ENCODE results near the gene POF1B. TPM values are rescaled to one million over a fixed set of nuclear protein-coding genes. Genes with fewer than 3 reads are reported as not detected.

Gene POF1B, protein sequence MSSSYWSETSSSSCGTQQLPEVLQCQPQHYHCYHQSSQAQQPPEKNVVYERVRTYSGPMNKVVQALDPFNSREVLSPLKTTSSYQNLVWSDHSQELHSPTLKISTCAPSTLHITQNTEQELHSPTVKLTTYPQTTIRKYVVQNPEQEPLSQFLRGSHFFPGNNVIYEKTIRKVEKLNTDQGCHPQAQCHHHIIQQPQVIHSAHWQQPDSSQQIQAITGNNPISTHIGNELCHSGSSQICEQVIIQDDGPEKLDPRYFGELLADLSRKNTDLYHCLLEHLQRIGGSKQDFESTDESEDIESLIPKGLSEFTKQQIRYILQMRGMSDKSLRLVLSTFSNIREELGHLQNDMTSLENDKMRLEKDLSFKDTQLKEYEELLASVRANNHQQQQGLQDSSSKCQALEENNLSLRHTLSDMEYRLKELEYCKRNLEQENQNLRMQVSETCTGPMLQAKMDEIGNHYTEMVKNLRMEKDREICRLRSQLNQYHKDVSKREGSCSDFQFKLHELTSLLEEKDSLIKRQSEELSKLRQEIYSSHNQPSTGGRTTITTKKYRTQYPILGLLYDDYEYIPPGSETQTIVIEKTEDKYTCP
- total RNA-seq: 1 to 10 TPM in 1 of 4 donors, under 1 TPM in 3; 0.16 to 2.4 (median 0.73) TPM

- Histone ChIP-seq H3K9me3 (no peaks in the 10 kb centered on the region), H3K4me3 (no peak within 1 kb of the TSS), H3K4me1 (no peaks in the 10 kb centered on the region), H3K27me3 (no peaks in the 10 kb centered on the region), H3K27ac (no peak within 1 kb of the TSS), H3K36me3 (no peaks in the 10 kb centered on the region)
- ATAC-seq: no peak
- WGBS, 2 donors (ENCODE audit: low coverage in 1 of 2): 61 to 66% methylated on average over 3 to 7 of the region's 12 CpGs
- TF ChIP-seq POLR2A (IDR thresholded peaks at IDR 0.05) (no peak), POLR2AphosphoS5 (IDR thresholded peaks at IDR 0.05) (no peak), EP300 (IDR thresholded peaks at IDR 0.05) (no peak)
- TF ChIP-seq, protein P1, sequence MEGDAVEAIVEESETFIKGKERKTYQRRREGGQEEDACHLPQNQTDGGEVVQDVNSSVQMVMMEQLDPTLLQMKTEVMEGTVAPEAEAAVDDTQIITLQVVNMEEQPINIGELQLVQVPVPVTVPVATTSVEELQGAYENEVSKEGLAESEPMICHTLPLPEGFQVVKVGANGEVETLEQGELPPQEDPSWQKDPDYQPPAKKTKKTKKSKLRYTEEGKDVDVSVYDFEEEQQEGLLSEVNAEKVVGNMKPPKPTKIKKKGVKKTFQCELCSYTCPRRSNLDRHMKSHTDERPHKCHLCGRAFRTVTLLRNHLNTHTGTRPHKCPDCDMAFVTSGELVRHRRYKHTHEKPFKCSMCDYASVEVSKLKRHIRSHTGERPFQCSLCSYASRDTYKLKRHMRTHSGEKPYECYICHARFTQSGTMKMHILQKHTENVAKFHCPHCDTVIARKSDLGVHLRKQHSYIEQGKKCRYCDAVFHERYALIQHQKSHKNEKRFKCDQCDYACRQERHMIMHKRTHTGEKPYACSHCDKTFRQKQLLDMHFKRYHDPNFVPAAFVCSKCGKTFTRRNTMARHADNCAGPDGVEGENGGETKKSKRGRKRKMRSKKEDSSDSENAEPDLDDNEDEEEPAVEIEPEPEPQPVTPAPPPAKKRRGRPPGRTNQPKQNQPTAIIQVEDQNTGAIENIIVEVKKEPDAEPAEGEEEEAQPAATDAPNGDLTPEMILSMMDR (IDR thresholded peaks at IDR 0.05): no peak
These were observed at the start of gene POF1B for GRCh38 chrX:85379174-85379907. Gene POF1B, minus strand, starts transcription at chrX:85379665. Its CDS starts 211 bp downstream, at chrX:85379454.

DNA sequence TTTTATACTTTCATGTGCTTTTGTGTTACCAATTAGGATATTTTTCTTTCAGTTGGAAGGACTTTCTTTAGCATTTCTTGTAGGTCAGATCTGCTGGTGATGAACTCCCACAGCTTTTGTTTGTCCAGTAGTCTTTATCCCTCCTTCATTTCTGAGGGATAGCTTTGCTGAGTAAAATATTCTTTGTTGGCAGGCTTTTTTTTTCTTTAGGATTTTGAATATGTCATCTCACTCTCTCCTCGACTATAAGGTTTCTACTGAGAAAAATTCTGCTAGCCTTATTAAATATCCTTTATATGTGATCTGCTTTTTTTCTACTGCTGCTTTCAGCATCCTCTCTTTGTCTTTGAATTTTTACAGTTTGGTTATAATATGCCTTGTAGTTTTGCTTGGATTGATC, 49.6 kb upstream of the POF1B start:
- Histone ChIP-seq H3K27me3 (no peaks in the 10 kb centered on the region), H3K9me3 (no peaks in the 10 kb centered on the region), H3K4me1 (no peaks in the 10 kb centered on the region), H3K36me3 (no peaks in the 10 kb centered on the region), H3K27ac (no peak overlapping the region), H3K4me3 (no peak overlapping the region)
- 90% methylated on average over 1 of the region's 1 CpG; no CpG with 5 or more reads in 1 of the 2 donors for WGBS, 2 donors (ENCODE audit: low coverage in 1 of 2)
- ATAC-seq: no peak
- TF ChIP-seq EP300 (IDR thresholded peaks at IDR 0.05): no peak
- TF ChIP-seq, protein P1 (IDR thresholded peaks at IDR 0.05): no peak

DNA sequence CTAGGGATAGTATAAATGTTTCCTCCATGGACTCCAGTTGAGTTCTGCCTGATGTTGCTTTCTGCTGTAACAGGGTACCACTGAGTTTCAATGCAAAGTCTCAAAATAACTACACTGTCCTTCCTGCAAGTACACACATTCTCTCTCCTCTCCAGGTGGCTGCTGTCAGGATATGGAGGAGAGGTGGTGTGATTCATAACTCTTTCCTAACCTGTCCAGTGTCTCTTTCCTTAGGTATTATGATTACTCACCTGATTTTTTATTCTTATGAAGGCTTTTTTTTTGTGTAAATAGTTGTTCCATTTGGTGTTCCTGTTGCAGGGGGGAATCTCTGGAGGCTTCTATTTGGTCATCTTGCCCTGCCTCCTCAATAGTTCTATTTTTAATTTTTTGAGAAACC, 39.8 kb upstream of the POF1B start:
- no peaks in the 10 kb centered on the region for H3K9me3 ChIP-seq
- H3K4me3 ChIP-seq: no peak overlapping the region
- H3K27me3 ChIP-seq: no peaks in the 10 kb centered on the region
- H3K27ac ChIP-seq: no peak overlapping the region
- no peaks in the 10 kb centered on the region for H3K36me3 ChIP-seq
- TF ChIP-seq POLR2A (IDR thresholded peaks at IDR 0.05) (no peak), POLR2AphosphoS5 (IDR thresholded peaks at IDR 0.05) (no peak), EP300 (IDR thresholded peaks at IDR 0.05) (no peak)
- TF ChIP-seq, protein P1 (IDR thresholded peaks at IDR 0.05): no peak
- H3K4me1 ChIP-seq: no peaks in the 10 kb centered on the region
- ATAC-seq: no peak

GRCh38 chrX:85391878-85392238, 12.4 kb upstream of the POF1B start:
- TF ChIP-seq, protein P1 (IDR thresholded peaks at IDR 0.05): no peak
- no peak for TF ChIP-seq POLR2A (IDR thresholded peaks at IDR 0.05)
- no peak for TF ChIP-seq EP300 (IDR thresholded peaks at IDR 0.05)
- TF ChIP-seq POLR2AphosphoS5 (IDR thresholded peaks at IDR 0.05): no peak
- no peak for ATAC-seq
- Histone ChIP-seq H3K27ac (no peak overlapping the region), H3K4me3 (no peak overlapping the region), H3K4me1 (no peaks in the 10 kb centered on the region), H3K27me3 (no peaks in the 10 kb centered on the region), H3K36me3 (no peaks in the 10 kb centered on the region), H3K9me3 (no peaks in the 10 kb centered on the region)
- WGBS, 2 donors (ENCODE audit: low coverage in 1 of 2): 36 to 59% methylated on average over 1 to 2 of the region's 2 CpGs
